GM18505 (cell line): ENCODE measurements around the gene LSAMP.

Experiments
- ATAC-seq: cut with Tn5 transposase; IDR thresholded peaks from one replicate; pipeline ENCODE4 v1.9.1; 2021; ENCODE audit not compliant: unreplicated experiment
- POLR2A ChIP-seq: IDR thresholded peaks from 4 replicates; pipeline ENCODE4 v1.6.1; 2011; ENCODE audit warnings: borderline replicate concordance; ENCODE audit not compliant: insufficient read depth, insufficient read length; ENCODE audit errors: extremely low read depth

LSAMP gene

GRCh38 chr3:116199063-116199462, 246.2 kb downstream of the LSAMP start:
- no peak for ATAC-seq
- TF ChIP-seq POLR2A = no peak

GRCh38 chr3:116198087-116198486, 247.2 kb downstream of the LSAMP start:
- ATAC-seq = no peak
- TF ChIP-seq POLR2A = no peak

GRCh38 chr3:116192464-116192863, 252.8 kb downstream of the LSAMP start:
- ATAC-seq = no peak

GRCh38 chr3:116191409-116191808, 253.9 kb downstream of the LSAMP start:
- no peak for TF ChIP-seq POLR2A
- ATAC-seq = no peak

More at GRCh38 chr3:116192464-116192863, 252.8 kb downstream of the LSAMP start:
- no peak for TF ChIP-seq POLR2A

GRCh38 chr3:116190095-116190494, 255.2 kb downstream of the LSAMP start:
- ATAC-seq = no peak
- no peak for TF ChIP-seq POLR2A

- no peak for TF ChIP-seq POLR2A
- no peak for ATAC-seq
These were observed 257.0 kb downstream of the LSAMP start for GRCh38 chr3:116188231-116188785.

- no peak for ATAC-seq
- TF ChIP-seq POLR2A = no peak
These were observed 259.2 kb downstream of the LSAMP start for GRCh38 chr3:116186049-116186448.

- ATAC-seq = no peak
- no peak for TF ChIP-seq POLR2A
These were observed 264.1 kb downstream of the LSAMP start for GRCh38 chr3:116181159-116181558.

- ATAC-seq = no peak
- TF ChIP-seq POLR2A = no peak
These were observed 266.2 kb downstream of the LSAMP start for GRCh38 chr3:116179091-116179490.

- TF ChIP-seq POLR2A = no peak
- ATAC-seq = no peak
These were observed 268.2 kb downstream of the LSAMP start for GRCh38 chr3:116176974-116177555.

GRCh38 chr3:116166121-116166520, 279.2 kb downstream of the LSAMP start:
- no peak for TF ChIP-seq POLR2A
- ATAC-seq = no peak

GRCh38 chr3:116165641-116166040, 279.6 kb downstream of the LSAMP start:
- no peak for TF ChIP-seq POLR2A
- ATAC-seq = no peak

GRCh38 chr3:116165135-116165534, 280.2 kb downstream of the LSAMP start:
- no peak for TF ChIP-seq POLR2A

GRCh38 chr3:116164039-116164438, 281.2 kb downstream of the LSAMP start:
- ATAC-seq = no peak

More at GRCh38 chr3:116165135-116165534, 280.2 kb downstream of the LSAMP start:
- ATAC-seq = no peak

More at GRCh38 chr3:116164039-116164438, 281.2 kb downstream of the LSAMP start:
- no peak for TF ChIP-seq POLR2A
